Natural killer cell (primary cell): ENCODE measurements around the gene DNMBP. TPM values are rescaled to one million over a fixed set of nuclear protein-coding genes. Genes with fewer than 3 reads are reported as not detected.

Experiments used
- ATAC-seq, 3 donors: fragments of 150-1000 bp in 2 of 3; fragments of 200-7000 bp in 1 of 3; cut with Tn5 transposase; 1 replicate in 1 of 3; 2 replicates in 2 of 3; pipeline ENCODE4 v1.10.0; 2021; ENCODE audit warnings: mild to moderate bottlenecking in 2 of 3, moderate library complexity in 2 of 3
- DNase-seq, 2 donors: peaks; one replicate each; pipeline versions ENCODE4 v3.0.0 to v3.0.0-alpha.2; 2013 to 2021; ENCODE audit warnings: mixed read lengths in 1 of 2
- H3K27ac ChIP-seq: one replicate; pipeline ENCODE4 v1.5.1; 2013; ENCODE audit warnings: mild to moderate bottlenecking, low read length
- H3K27me3 ChIP-seq: one replicate; pipeline ENCODE4 v1.6.1; 2013; ENCODE audit warnings: low read length; ENCODE audit not compliant: control insufficient read depth, insufficient read depth
- H3K36me3 ChIP-seq: one replicate; pipeline ENCODE4 v1.6.1; 2013; ENCODE audit warnings: low read length; ENCODE audit not compliant: control insufficient read depth, insufficient read depth
- H3K4me1 ChIP-seq: one replicate; pipeline ENCODE4 v1.6.1; 2013; ENCODE audit warnings: low read length; ENCODE audit not compliant: control insufficient read depth, insufficient read depth
- H3K4me3 ChIP-seq: one replicate; pipeline ENCODE4 v1.5.1; 2013; ENCODE audit warnings: low read length
- H3K9me3 ChIP-seq: one replicate; pipeline ENCODE4 v1.6.1; 2013; ENCODE audit warnings: low read length; ENCODE audit not compliant: control insufficient read depth, insufficient read depth
- H3K27ac Mint-ChIP-seq, 2 donors: one replicate each; pipeline ENCODE4 v1.8.0; 2022; ENCODE audit warnings: mild to moderate bottlenecking in 2 of 2, mixed read lengths in 2 of 2, moderate library complexity in 1 of 2
- H3K27me3 Mint-ChIP-seq, 2 donors: one replicate each; pipeline ENCODE4 v1.8.0; 2022; ENCODE audit warnings: low read depth in 2 of 2, mixed read lengths in 2 of 2
- H3K36me3 Mint-ChIP-seq: one replicate; pipeline ENCODE4 v1.8.0; 2022; ENCODE audit warnings: mixed read lengths
- H3K4me1 Mint-ChIP-seq, 2 donors: one replicate each; pipeline ENCODE4 v1.8.0; 2022; ENCODE audit warnings: mixed read lengths in 2 of 2
- H3K4me3 Mint-ChIP-seq: one replicate; pipeline ENCODE4 v1.8.0; 2022; ENCODE audit warnings: mild to moderate bottlenecking, moderate library complexity, mixed read lengths
- H3K9me3 Mint-ChIP-seq, 2 donors: one replicate each; pipeline ENCODE4 v1.8.0; 2022; ENCODE audit warnings: mixed read lengths in 2 of 2
- CTCF ChIP-seq: fragments of 200-600 bp; IDR thresholded peaks from one replicate; pipeline ENCODE4 v1.8.0; 2022; ENCODE audit warnings: antibody characterized with exemption
- WGBS: methylation state at CpG from one replicate; pipeline ENCODE4 v1.1.7; 2013; ENCODE audit warnings: missing lambda C conversion rate; ENCODE audit not compliant: insufficient coverage; 5-methylcytosine and 5-hydroxymethylcytosine counted together
- intact Hi-C: fragments of 100-400 bp; cut with micrococcal nuclease; formaldehyde crosslinking; loops from one replicate; pipeline ENCODE4 v1.14.2; 2022
- total RNA-seq, 4 donors: library from RNA; stranded (reverse); fragments of 120-200 nt in 1 of 4; gene quantifications; one replicate each; pipeline versions ENCODE4 v1.2.3 to v1.2.4, GENCODE V29; 2013 to 2022

Gene DNMBP
- total RNA-seq, 3 donors from 2014 or later (not counting 1 experiment from before 2014, with no cell fraction given) = 13.8 to 15.4 (median 14.4) TPM

GRCh38 chr10:99984211-99985034 lies 25.3 kb downstream of the DNMBP start:
- TF ChIP-seq CTCF = no peak
- no peaks in the 10 kb centered on the region for H3K9me3 Mint-ChIP-seq
- Histone ChIP-seq H3K27me3 (no peaks in the 10 kb centered on the region), H3K4me3 (no peak overlapping the region), H3K4me1 (peaks cover 3% of the 10 kb centered on the region), H3K36me3 (no peaks in the 10 kb centered on the region), H3K27ac (no peak overlapping the region), H3K9me3 (no peaks in the 10 kb centered on the region)
- H3K4me3 Mint-ChIP-seq = no peak overlapping the region
- H3K27ac Mint-ChIP-seq = no peak overlapping the region
- ATAC-seq (no peak), DNase-seq (no peak)
- peaks cover 5 to 17% of the 10 kb centered on the region in 2 donors for H3K4me1 Mint-ChIP-seq
- WGBS = 55% methylated on average over 5 of the region's 5 CpGs
- no peaks in the 10 kb centered on the region for H3K27me3 Mint-ChIP-seq
- no peaks in the 10 kb centered on the region for H3K36me3 Mint-ChIP-seq
- intact Hi-C loops = no loop called here

GRCh38 chr10:99983280-99983988 lies 26.3 kb downstream of the DNMBP start:
- no peak for TF ChIP-seq CTCF
- Histone ChIP-seq H3K4me1 (peaks cover 3% of the 10 kb centered on the region), H3K27ac (peak overlapping the region; percentile 19), H3K4me3 (no peak overlapping the region), H3K27me3 (no peaks in the 10 kb centered on the region), H3K9me3 (no peaks in the 10 kb centered on the region), H3K36me3 (no peaks in the 10 kb centered on the region)
- Mint-ChIP-seq H3K27ac (peak overlapping the region in 1 of 2 donors; percentile 8), H3K4me1 (peaks cover 5 to 17% of the 10 kb centered on the region in 2 donors), H3K4me3 (no peak overlapping the region), H3K36me3 (no peaks in the 10 kb centered on the region), H3K27me3 (no peaks in the 10 kb centered on the region), H3K9me3 (no peaks in the 10 kb centered on the region)
- intact Hi-C loops = no loop called here
- DNase-seq (no peak), ATAC-seq (peak in 1 of 3 donors; percentile 30)
- 80% methylated on average over 16 of the region's 16 CpGs for WGBS

- Mint-ChIP-seq H3K27ac (no peak overlapping the region), H3K4me1 (peaks cover 5 to 17% of the 10 kb centered on the region in 2 donors), H3K27me3 (no peaks in the 10 kb centered on the region), H3K36me3 (no peaks in the 10 kb centered on the region), H3K4me3 (no peak overlapping the region), H3K9me3 (no peaks in the 10 kb centered on the region)
- no peak overlapping the region for H3K4me3 ChIP-seq
- H3K4me1 ChIP-seq = peaks cover 3% of the 10 kb centered on the region
- WGBS = 85% methylated on average over 5 of the region's 5 CpGs
- intact Hi-C loops = no loop called here
- ATAC-seq (no peak), DNase-seq (no peak)
- H3K27ac ChIP-seq = peak overlapping the region; percentile 18
- no peak for TF ChIP-seq CTCF
- no peaks in the 10 kb centered on the region for H3K27me3 ChIP-seq
- no peaks in the 10 kb centered on the region for H3K36me3 ChIP-seq
- H3K9me3 ChIP-seq = no peaks in the 10 kb centered on the region
These were observed 27.0 kb downstream of the DNMBP start for GRCh38 chr10:99982728-99983127.
